ENCODE measurements around the gene NPFFR1.

DNA sequence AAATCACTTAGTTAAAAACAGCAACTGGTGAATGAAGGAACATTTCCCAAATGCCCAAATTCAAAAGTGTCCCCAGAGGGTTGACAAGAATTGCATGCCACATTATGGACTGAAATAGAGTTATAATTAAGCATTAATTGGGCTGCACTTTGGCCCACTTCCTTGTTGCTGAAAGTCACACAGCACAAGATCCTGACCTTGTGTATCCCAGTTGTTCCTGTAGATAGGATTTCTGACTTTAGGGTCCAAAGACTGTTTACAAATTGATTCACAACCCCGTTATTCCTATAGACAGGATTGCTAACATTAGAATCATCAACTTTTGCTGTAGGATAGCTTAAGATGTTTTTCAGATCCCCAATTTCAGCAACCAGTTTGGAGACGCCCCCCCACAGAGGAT lies 31.5 kb upstream of the NPFFR1 start:
- TF ChIP-seq, protein P1, sequence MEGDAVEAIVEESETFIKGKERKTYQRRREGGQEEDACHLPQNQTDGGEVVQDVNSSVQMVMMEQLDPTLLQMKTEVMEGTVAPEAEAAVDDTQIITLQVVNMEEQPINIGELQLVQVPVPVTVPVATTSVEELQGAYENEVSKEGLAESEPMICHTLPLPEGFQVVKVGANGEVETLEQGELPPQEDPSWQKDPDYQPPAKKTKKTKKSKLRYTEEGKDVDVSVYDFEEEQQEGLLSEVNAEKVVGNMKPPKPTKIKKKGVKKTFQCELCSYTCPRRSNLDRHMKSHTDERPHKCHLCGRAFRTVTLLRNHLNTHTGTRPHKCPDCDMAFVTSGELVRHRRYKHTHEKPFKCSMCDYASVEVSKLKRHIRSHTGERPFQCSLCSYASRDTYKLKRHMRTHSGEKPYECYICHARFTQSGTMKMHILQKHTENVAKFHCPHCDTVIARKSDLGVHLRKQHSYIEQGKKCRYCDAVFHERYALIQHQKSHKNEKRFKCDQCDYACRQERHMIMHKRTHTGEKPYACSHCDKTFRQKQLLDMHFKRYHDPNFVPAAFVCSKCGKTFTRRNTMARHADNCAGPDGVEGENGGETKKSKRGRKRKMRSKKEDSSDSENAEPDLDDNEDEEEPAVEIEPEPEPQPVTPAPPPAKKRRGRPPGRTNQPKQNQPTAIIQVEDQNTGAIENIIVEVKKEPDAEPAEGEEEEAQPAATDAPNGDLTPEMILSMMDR (IDR thresholded peaks at IDR 0.05; ENCODE audit: poor library complexity) = no peak
- no peak for TF ChIP-seq EZH2 (IDR thresholded peaks at IDR 0.05; ENCODE audit: borderline replicate concordance)
- TF ChIP-seq EZH2phosphoT487 (IDR thresholded peaks at IDR 0.05; ENCODE audit: low read depth, severe bottlenecking, unreplicated experiment) = no peak
